DMS153 (cell line): Measurements from ENCODE around the gene MSANTD3.
A peak's percentile ranks its signal among the peaks of the same experiment; 100 is the strongest.
"Not testable (repeated sequence)": the region's sequence is repeated elsewhere in the genome, so short reads cannot be mapped to it uniquely, and the experiment has no call there.

Experiments
- DNase-seq: peaks from one replicate; lab custom pipeline; 2025; lab: John Stamatoyannopoulos, UW

Gene MSANTD3, protein sequence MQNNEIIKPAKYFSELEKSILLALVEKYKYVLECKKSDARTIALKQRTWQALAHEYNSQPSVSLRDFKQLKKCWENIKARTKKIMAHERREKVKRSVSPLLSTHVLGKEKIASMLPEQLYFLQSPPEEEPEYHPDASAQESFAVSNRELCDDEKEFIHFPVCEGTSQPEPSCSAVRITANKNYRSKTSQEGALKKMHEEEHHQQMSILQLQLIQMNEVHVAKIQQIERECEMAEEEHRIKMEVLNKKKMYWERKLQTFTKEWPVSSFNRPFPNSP

DNA sequence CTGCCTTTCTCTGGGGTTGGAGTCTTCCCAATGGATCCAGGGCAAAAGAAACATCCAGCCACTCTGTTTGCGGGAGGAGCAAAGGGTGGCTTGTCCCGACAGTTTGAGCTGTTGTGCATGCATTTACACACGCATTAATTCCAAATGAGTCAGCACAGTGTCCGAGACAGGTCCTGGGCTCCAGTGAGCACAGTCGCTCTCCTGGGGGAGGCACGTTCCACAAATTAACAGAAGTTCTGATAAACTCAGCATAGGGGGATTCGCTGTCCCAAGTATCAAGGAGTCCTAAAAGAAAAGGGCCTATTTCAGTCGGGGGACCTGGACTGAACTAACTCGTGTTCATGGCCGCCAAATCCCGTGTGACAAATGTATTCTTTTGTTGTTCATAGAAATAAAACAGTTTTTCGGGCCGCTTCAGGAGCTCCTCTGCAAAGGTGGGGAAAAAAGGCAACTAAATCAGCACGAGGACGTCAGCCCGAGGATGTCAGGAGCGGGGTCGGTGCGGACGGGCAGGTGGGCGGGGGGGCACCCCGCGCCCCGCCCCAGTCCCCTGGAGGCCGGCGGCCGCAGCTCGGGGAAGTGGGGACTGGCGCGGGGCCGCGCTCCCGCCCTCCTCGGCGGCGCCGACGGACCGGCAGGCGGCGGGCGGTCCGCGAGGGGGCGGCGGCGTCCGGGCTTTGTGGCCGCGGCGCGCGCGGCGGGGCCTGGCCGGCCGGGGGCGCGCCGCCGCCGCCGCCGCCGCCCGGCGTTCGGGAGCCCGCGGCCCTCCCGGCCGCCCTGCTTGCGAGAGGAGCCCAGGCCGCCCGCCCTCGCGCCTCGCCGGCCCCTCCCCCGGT is at the start of gene MSANTD3:
TSS of gene MSANTD3 (plus strand) at position 614 of the 836 bp plus-strand sequence. CDS start 14,796 bp downstream, outside the sequence.
- peak; percentile 22 for DNase-seq

DNA sequence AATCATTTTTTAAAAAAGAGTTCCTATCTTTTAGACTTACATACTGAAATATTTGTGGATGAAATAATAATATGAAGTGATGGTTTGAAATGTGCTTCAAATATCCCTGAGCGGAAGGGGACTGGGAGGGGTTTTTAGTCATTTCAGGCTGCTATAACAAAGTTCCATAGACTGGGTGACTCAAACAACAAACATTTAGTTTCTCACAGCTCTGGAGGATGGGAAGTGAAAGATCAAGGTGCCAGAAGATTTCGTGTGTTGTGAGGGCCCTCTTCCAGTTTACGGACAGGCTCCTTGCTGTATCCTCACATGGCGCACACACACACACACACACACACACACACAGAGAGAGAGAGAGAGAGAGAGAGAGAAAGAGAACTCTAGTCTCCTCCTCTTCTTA is 47.1 kb upstream of the MSANTD3 start:
- DNase-seq: no peak

DNA sequence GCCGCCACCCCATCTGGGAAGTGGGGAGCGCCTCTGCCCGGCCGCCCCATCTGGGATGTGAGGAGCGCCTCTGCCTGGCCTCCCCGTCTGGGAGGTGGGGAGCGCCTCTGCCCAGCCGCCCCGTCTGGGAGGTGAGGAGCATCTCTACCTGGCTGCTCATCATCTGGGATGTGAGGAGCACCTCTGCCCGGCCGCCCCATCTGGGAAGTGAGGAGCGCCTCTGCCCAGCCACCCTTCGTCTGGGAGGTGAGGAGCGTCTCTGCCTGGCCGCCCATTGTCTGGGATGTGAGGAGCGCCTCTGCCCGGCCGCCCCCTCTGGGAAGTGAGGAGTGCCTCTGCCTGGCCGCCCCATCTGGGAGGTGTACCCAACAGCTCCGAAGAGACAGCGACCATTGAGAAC is 34.0 kb upstream of the MSANTD3 start:
- DNase-seq: not testable (repeated sequence)

DNA sequence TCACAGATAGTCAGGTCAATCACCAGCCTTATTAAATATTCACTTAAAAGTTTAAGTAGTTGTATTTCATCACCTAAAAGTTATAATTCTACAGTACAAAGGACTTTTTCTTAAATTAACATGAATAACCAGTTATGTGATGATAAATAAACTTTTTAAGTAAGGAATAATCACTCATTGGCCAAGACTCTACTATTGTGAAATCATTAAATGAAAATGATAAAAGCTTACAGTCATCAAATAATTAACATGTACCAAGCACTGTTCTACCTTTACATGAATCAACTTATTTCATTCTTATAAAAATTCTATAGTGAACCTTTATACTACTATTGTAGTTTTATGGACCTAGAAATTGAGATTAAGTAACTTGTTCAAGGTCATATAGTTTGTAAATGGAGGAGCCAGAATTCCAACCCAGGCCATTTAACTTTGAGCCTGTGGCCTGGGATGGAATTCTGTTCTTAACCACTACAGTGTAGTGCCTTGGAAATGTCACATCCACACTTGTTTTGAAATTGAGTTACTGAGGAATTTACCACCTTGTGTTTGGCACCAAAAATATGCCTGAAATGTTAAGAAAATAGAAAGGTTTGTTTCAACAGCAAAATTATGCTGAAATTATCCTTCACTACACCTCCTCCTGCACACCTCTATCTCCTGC is 32.8 kb upstream of the MSANTD3 start:
- DNase-seq: no peak

DNA sequence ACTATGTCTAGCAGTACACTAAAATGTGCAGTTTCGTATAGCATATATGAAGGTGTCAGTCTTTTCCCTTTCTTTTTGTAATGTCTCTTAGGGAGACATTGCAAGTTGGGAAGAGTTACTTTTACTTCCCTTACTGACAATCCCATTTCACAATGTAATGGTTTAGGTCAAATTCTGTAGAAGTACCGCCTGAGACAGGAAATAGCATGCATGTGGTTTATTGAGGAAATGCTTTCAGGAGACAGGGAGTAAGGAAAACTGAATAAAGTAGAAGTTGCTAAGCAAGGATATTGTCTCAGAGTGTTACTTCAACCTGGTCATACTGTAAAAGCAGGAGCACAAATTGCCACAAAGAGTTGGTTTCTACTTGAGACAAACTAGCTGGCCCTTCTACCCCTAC is 32.1 kb upstream of the MSANTD3 start:
- DNase-seq: no peak

DNA sequence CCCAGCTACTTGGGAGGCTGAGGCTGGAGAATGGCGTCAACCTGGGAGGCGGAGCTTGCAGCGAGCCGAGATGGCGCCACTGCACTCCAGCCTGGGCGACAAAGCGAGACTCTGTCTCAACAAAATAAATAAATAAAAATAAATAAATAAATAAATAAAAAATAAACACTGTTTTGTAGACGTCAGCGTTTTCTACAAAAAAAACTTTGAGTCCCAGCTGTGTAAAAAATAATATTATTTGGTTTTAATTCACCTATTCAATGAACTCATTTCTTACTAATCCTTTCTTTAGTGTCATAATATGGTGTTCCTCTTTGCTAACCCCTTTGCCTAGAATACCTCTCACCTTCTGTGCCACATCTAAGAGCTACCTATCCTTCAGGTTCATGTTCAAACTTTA is 30.2 kb upstream of the MSANTD3 start:
- DNase-seq: no peak

DNA sequence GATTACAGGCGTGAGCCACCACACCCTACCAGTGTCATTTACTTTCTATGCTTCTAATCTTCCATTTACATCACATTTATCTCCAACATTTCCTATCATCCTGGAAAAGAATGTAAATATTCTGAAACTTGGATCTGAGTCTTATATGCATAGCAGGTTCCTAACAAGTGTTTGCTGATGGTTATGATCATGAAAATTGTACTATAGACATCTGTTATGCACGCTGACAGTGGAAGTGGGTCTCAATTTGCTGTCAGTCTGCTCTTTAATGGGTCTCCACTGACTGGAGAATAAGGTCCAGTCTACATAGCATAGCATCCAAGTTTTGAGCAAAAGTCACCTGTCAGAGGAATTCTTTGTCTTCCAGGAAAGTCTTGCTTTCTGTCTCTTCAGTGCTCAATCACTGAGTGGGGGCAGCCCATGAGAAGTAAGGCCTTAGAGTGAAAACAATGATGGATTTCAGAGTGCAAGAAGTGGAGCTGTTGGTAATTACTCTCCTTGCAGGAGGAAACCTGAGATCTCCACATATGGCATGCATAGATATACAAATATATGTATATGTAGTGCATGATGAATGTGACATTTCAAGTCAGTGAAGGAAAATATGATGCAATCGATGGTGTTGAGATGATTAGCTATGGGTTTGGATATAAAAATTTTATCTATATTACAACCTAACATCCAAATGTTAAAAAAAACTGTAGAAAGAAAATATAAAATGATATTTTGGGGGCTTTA is 29.2 kb upstream of the MSANTD3 start:
- DNase-seq: no peak

DNA sequence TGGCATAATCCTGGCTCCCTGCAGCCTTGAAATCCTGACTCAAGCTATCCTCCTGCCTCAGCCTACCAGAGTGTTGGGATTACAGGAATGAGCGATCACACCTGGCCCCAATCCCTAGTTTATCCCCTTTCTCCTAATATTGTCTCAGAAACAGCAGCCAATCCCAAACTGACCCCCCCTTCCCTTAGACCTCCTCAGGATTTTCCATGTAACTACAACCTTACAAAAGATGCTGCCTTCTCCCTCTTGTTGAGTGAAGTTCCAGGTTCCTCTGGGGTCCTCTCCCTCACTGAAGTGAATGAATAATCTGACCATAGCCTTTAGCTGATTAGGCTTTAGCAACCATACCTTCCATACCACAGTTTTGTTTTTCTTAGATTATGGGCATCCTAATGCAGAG is 25.9 kb upstream of the MSANTD3 start:
- no peak for DNase-seq

DNA sequence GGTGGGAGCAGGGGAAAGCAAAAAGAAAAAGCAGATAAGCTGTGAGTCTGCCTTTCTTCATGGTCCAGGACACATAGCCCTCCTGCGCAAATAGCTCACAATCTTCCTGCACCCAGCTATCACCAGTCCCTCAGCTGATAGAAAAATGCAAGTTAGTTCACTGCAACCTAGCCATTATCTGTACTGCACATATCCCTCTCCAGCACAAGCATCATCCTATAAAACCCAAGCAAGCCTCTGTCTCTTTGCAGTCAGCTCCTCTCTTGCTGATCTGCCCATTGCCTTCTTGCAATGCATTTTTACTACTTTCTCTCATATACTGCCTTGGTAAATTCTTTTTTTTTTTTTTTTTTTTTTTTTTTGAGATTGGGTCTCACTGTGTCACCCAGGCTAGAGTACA is 20.0 kb upstream of the MSANTD3 start:
- no peak for DNase-seq

DNA sequence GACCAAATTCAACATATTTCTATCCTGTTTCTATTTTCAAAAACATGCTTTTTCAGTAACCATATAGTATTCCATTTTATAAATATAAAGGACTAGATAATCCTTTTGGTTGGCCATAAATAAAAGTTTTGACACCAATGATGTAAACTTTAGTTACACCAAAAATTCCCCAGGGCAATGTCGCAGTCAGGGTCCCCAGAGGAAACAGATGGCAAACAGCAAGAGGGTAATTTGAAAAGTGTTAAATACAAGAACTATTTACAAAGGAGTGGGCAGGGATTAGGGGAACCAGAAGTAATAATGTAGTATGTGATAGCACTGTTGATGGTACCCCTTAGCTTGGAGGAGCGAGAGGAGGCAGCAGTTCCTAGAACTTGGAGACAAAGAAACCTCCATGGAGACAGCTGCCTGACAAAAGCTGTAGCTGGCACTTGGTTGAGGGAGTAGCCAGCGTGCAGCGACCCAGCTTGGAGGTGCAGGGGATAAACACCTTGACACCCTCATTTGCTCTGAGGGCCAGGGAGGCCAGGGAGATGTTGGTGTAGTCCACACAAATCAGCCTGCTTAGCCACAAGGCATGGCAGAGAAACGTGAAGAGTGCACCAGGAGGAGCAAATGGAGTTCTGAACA is 18.3 kb upstream of the MSANTD3 start:
- DNase-seq: no peak

DNA sequence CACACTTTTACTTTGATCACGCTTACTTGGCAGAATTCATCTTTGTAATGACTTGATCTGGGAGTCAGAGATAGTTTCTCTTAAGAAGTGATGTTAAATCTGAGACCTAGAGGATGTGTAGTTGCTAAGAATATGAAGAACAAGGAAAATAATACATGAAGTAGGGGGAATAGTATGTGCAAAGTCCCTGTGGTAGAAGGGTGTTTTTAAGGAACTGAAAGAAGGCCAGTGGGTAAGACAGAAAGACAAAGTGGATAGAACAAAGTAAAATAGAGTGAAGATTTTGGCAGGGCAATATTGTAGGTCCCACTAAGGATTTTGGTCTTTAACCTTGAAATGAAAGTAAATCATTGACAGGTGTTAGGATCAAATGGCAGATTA is 17.8 kb upstream of the MSANTD3 start:
- DNase-seq: no peak

DNA sequence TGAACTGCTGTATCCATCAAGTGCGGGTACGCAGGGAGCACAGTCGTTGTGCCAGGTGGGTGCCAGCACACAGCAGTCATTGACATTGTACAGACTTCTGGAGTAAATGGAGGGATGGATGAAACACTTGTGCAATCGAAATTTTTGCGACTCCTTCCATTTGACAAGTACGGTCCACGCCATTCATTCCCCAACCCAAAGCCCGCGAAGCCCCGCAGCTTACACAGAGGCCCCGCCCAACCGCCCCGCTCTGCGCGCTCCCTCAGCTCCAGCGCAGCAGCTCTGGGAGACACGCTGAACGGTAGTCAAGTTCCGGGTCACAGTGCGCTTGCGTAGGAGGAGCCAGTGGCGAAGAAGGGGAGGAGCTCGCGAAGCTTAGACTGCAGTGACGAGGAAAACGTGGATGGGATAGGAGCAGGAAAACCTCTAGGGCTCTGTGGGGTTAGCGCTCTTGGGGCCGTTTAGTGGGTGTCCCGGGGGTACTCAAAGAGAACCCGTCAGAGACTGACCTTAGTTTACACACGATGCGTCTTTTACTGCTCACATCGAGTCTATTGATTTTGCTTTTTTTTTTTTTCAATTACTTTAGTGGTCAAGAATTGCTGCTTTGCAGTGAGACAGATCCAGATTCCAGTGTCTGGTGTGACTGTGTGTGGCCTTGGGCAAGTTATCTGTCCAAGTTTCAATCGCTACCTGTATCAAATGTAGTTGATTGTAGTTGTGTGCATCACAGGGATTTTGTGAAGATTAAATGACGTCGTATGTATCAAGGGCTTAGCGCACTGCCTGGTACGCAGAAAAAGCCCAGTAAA is 15.3 kb upstream of the MSANTD3 start:
- DNase-seq: peak; percentile 91

DNA sequence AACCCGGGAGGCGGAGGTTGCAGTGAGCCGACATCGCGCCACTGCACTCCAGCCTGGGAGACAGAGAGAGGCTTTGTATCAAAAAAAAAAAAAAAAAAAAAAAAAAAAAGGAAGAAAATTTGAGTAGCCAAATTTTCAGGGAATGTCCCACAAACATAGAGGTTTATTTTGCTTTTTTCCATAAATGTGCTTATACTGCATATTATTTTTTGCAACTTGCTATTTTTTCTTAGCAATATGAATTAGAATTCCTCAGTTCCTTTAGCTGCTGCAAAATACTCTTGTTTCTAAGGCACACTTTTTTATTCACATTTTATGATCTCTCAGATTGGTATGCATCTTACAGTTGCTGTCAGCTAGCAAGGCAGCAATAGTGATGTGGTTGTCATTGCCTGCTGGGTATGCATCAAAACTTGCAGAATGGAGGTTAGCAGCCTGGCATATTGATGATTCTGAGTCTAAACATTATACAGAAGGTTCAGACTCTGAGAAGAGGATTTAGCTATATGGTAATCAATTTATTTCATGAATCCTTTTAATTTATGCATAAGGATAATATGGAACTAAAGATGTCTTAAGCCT is 13.0 kb upstream of the MSANTD3 start:
- DNase-seq: no peak

DNA sequence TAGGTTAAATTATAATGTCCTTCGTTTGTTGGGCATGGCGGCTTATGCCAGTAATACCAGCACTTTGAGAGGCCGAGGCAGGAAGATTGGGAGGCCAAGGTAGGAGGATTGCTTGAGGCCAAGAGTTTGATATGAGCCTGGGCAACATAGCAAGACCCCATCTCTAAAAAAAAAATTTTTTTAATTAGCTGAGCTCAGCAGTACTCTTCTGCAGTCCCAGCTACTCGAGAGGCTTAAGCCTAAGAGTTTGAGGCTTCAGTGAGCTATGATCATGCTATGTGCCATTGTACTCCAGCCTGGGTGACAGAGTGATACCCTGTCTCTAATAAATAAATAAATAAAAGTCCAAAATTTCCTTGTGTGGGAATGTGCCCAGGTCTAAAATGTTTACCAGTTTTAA is 9.1 kb upstream of the MSANTD3 start:
- DNase-seq: no peak

DNA sequence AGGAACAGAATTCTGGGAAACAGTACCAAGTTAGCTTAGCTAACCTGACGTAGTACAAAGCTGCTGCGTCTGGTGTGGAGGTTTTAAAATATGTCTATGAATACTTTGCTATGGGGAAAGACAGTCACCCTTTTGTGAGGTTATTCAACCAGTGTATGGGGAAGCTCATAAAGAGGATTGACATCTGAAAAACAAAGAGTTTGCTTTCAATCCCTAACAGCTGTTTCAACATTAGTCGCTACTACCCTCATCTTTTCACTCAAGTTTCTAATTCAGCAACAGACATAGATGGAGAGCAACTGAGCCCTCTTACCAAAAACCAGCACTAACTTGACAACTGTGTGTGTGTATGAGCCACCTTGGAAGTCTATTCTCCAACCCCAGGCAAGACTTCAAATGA is 7.8 kb upstream of the MSANTD3 start:
- no peak for DNase-seq

DNA sequence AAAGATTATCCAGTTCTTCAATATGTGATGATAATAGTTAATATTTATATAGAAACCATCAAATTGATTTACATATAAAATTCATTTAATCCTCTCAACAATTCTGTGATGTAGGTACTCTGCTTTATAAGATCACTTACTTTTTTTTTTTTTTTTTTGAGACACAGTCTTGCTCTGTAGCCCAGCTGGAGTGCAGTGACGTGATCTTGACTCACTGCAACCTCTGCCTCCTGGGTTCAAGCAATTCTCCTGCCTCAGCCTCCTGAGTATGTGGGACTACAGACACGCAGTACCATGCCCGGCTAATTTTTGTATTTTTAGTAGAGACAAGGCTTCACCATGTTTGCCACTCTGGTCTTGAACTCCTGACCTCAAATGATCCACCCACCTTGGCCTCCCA is 5.8 kb upstream of the MSANTD3 start:
- not testable (repeated sequence) for DNase-seq

DNA sequence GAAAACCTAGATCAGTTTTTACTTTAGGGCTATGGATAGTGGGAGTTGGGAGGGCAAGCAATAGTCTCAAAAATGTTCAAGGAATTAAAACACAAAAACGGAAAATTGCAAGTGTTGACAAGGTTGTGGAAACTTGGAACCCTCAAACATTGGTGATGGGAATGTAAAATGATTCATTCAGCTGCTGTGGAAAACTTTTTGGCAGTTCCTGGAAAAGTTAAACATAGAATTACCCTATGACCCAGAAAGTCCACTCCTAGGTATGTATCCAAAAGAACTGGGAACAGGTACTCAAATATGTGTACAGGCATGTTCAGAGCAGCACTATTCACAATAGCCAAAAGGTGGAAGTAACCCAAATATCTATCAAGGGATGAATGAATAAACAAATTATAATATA is 1.2 kb upstream of the MSANTD3 start:
- DNase-seq: no peak

DNA sequence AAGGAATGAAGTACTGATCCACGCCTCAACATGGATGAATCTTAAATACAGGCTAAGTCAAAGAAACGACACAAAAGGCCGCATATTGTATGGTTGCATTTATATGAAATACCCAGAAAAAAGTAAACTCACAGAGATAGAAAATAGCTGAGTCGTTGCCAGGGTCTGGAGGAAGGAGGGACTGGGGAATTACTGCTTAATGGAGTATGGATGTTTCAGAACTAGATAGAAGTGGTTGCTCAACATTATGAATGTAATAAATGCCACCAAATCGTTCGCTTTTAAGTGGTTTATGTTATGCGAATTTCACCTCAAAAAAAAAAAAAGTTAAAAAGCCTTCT is 784 bp upstream of the MSANTD3 start:
- DNase-seq: no peak

DNA sequence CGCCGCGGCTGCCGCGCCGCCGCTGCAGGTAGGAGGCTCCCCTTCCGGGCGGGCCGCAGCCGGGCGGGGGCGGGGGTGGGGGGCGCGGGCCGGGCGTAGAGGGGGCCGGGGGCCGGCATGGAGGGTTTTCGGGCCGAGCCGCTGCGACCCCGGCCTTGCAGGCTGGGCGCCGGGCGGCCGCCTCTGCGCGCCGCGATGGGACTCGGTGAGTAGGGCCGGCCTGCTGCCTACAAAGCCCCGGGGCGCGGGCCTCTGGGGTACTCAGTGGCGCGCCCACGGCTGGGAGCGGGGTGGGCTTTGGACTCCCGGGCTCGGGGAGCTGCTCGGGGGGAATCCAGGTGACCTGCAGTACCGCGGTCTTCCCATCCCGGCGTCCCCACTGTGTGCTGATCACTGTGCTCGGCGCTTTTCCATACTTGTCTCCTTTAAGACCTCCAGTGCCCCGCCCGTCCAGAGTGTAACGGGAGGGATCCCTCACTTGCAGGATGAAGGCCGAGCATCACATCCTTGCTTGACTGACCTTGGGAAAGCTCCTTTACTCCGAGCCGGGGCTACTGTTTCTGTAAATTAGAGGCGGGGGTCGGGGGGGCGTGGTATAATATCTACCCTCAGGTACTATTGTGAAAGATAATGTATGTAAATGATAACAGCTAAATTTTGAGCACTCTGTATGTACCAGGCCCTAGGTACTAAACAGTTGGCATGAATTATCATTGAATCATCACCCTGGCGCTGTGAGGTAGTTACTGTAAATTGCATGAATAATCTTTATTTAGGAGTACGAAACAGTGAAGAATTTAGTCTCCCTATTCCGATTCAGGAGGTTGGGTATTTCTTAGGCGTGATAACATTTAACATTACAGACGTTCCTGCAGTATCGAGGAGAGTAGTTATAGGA is 672 bp downstream of the MSANTD3 start:
- DNase-seq: no peak
